PFSK-1 (cell line): ENCODE results near the gene H1-8.

Experiments used
- FOXP2 ChIP-seq: optimal IDR thresholded peaks from 2 replicates; pipeline ENCODE3; 2011; ENCODE audit warnings: borderline replicate concordance, control low read depth, inconsistent platforms; ENCODE audit not compliant: insufficient read depth; ENCODE audit errors: extremely low read length, extremely low read depth
- POLR2AphosphoS5 ChIP-seq: IDR thresholded peaks from 2 replicates; pipeline ENCODE4 v1.6.1; 2012; ENCODE audit warnings: low read depth, mild to moderate bottlenecking, control low read depth, low read length, moderate library complexity
- REST ChIP-seq, 2 experiments: IDR thresholded peaks; 2 replicates each; pipeline versions ENCODE4 v1.6.1 to v1.8.0; 2011 to 2012; ENCODE audit warnings: low read depth in 2 of 2, low read length in 2 of 2, control low read depth in 1 of 2, inconsistent platforms in 1 of 2, mild to moderate bottlenecking in 1 of 2, moderate library complexity in 1 of 2; ENCODE audit not compliant: insufficient read depth in 1 of 2
- SIN3A ChIP-seq: IDR thresholded peaks from 2 replicates; pipeline ENCODE4 v1.6.1; 2012; ENCODE audit warnings: mild to moderate bottlenecking, low read length, moderate library complexity, borderline replicate concordance; ENCODE audit not compliant: insufficient read depth
- TAF1 ChIP-seq: IDR thresholded peaks from 2 replicates; pipeline ENCODE4 v1.6.1; 2012; ENCODE audit warnings: low read length, control low read depth, borderline replicate concordance; ENCODE audit not compliant: insufficient read depth

H1-8 gene

DNA sequence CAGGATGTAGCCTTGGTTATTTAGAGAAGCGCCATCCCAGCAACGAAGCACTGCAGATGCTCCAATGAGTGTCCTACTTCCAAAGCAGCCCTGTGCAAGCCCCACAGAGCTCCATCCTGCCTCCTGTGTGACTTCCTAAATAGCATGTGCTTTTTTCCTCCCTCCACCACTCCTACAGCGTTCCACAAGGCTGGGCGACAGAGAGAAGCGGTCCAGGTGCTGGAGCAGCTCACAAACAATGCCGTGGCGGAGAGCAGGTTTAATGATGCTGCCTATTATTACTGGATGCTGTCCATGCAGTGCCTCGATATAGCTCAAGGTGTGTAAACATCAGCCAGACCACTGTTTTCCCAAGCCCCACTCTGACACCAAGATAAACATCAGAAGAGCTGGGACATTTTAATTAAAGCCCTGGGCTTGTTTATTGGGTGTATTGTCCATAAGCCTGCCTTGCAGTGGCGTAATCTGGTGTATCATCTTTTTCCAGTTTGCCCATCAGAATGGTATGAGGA lies 36.7 kb upstream of the H1-8 start:
- TF ChIP-seq REST (IDR thresholded peaks at IDR 0.05; ENCODE audit: insufficient read depth in 1 of 2, low read depth in 2 of 2, low read length in 2 of 2): no peak
- TF ChIP-seq TAF1: no peak
- TF ChIP-seq SIN3A: no peak
- no peak for TF ChIP-seq POLR2AphosphoS5
- no peak for TF ChIP-seq FOXP2

DNA sequence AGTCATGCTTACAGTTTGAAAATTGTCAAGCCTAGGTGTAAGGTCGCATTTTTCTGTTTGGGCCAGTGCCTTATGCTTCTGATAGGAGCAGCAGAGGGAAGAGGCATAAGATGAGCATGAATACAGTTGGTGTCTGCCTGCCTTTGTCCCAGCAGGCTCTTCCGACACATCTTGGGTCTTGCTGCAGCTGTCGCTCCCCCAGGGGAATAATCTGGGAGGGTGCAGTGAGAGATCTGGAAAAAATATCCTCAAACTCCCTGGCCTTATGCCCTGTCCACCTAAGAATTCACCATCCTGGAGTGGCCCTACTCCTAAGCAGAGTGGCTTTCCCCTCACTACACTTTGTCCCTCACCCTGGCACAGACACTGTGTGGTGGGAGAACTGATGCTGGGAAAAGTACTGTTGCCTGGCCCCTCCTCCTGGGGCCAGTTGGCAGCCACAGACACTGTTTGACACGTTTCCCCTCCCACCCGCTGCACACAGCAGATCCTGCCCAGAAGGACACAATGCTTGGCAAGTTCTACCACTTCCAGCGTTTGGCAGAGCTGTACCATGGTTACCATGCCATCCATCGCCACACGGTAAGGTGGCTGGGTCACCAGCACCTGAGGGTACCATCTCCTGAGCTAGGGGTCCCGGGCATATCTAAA lies 35.7 kb upstream of the H1-8 start:
- TF ChIP-seq SIN3A (no peak), REST (IDR thresholded peaks at IDR 0.05; ENCODE audit: insufficient read depth in 1 of 2, low read depth in 2 of 2, low read length in 2 of 2) (no peak), TAF1 (no peak), POLR2AphosphoS5 (no peak), FOXP2 (no peak)

DNA sequence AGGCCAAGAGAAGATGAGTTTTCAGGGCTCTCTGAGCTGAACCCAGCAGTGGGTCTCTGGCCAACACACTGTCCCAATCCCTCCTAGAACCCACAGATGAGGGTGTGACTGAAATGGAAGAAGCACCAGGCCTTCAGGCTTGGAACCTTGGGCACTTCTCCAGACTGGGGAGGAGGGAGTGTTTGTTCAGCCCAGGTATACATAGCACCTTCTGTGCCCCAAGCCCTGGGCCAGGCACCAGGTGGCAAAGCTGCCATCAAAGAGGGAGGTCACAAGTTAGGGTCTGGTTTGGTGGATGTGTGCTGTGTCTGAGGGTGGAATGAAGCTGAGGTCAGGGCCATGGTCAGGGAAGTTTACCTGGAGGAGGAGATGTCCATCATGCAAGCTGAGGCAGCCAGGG lies 30.4 kb upstream of the H1-8 start:
- TF ChIP-seq TAF1 (no peak), SIN3A (no peak)

DNA sequence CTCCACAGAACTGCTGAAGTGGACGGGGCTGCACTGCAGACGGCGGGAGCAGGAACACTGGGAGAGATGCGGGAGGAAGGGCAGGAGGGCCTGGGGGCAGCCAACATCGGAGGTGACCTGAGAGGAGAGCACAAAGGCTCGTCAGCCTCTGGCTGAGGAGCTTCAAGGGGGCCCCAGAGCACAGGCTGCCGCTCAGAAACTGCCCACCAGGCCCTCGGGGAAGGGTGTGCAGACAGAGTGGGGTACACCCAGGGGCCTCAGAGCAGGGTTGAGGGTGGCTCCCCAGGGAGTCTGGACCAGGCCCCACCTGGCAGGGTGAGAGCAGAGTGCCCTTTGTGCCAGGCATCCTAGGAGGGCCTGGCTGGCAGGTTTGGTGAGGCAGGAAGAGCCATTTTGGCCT lies 29.3 kb upstream of the H1-8 start:
- TF ChIP-seq POLR2AphosphoS5: no peak
- TF ChIP-seq FOXP2: no peak
- TF ChIP-seq TAF1: no peak

GRCh38 chr3:129514110-129514509 lies 28.9 kb upstream of the H1-8 start:
- TF ChIP-seq FOXP2 (no peak), REST (IDR thresholded peaks at IDR 0.05; ENCODE audit: insufficient read depth in 1 of 2, low read depth in 2 of 2, low read length in 2 of 2) (no peak), POLR2AphosphoS5 (no peak), TAF1 (no peak), SIN3A (no peak)

DNA sequence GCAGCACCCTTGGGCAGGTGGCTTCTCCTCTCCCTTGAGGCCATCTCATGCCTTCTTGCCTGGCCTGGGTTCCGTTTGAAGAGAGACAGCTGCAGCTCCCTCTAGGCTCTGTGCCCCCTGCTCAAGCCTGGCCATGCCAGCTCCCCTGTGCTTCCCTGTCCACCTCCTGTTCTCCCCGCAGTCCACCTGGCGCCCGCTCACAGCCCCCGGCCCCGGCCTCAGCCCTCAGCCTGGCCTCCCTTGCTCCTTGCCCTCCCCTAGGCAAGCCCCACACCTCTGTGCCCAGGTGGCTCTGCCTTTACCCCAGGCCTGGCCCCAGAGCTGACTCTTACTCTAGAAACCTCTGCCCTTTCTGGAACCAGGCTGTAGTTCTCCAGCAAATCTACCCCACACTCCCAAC lies 28.4 kb upstream of the H1-8 start:
- TF ChIP-seq POLR2AphosphoS5: no peak
- TF ChIP-seq REST (IDR thresholded peaks at IDR 0.05; ENCODE audit: insufficient read depth in 1 of 2, low read depth in 2 of 2, low read length in 2 of 2): no peak
- no peak for TF ChIP-seq TAF1
- no peak for TF ChIP-seq SIN3A
- TF ChIP-seq FOXP2: no peak
